ENCODE results near the gene CNKSR1.
A peak's percentile ranks its signal among the peaks of the same experiment; 100 is the strongest.

The CNKSR1 gene

DNA sequence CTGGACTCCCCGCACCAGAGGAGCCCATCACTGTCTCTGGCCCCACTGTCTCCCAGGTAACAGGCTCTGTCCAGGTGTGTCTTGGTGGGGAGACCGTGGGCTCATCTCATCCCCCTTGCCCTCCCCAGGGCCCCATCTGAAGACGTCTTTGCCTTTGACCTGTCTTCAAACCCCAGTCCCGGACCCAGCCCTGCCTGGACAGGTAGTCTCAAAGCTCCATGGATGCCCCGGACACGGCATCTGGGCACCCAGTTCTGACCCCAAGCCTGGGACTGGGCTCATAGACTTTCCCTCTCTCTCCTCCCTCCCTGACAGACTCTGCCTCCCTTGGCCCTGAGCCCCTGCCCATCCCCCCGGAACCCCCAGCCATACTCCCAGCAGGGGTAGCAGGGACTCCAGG, 6.8 kb downstream of the CNKSR1 start:
- no peak for DNase-seq (ENCODE audit: low spot score)

DNA sequence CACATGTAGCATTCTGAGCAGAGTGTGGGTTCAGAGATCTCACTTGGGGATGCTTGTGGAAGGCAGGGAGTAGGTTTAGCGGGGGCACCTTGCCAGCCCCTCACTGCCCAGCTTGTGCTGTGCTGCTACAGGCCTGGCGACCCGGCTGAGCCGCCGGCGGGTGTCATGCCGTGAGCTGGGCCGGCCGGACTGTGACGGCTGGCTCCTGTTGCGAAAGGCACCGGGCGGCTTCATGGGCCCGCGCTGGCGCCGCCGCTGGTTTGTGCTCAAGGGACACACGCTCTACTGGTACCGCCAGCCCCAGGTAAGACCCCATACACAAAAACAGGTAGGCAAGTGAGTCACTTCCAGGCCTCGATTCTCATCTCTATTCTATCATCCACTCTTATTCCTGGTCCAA, 7.6 kb downstream of the CNKSR1 start:
- no peak for DNase-seq (ENCODE audit: low spot score)

DNA sequence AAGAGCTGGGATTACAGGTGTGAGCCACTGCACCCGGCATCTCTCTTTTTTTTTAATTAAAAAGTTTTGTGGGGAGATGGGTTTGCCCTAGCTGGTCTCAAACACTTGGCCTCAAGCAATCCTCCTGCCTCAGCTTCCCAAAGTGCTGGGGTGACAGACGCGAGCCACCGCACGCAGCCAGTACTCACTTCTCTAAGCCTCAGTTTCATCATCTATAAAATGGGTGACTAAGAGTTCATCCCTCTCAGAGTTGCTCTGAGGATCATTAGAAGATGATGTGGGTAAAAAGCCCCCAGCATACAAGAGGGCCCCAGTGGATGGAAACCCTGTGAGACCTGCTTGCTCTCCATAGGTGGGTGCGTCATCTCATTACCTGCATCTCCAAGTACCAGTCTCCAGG, 10.6 kb downstream of the CNKSR1 start:
- no peak for DNase-seq (ENCODE audit: low spot score)

DNA sequence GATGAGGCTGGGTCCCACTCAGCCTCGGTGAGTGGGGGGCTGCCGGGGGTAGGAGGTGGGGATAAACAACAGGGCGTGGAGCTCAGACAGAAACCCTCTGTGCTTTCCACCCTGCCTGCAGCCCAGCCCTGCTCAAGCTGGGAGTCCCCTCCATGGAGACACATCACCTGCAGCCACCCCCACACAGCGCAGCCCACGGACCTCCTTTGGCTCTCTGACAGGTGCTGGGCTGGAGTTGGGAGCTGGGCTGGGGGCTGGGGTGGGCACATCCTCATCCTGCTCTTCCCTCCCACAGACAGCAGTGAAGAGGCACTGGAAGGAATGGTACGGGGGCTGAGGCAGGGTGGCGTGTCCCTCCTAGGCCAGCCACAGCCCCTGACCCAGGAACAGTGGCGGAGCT, 11.2 kb downstream of the CNKSR1 start:
- no peak for DNase-seq (ENCODE audit: low spot score)

DNA sequence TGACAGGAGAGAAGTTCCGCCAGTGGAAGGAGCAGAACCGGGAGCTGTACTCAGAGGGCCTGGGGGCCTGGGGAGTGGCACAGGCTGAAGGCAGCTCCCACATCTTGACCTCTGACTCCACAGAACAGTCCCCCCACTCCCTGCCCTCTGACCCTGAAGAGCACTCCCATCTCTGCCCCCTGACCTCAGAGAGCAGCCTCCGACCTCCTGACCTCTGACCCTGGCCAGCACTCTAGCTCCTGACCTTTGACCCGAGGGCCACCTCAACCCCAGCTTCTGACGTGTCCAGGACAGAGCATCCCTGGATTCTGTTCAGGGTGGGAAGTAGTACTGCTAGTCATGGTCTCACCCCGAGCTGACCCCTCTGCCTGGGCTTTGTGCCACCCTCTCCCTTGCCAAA, 12.0 kb downstream of the CNKSR1 start:
- DNase-seq (ENCODE audit: low spot score), result no peak

DNA sequence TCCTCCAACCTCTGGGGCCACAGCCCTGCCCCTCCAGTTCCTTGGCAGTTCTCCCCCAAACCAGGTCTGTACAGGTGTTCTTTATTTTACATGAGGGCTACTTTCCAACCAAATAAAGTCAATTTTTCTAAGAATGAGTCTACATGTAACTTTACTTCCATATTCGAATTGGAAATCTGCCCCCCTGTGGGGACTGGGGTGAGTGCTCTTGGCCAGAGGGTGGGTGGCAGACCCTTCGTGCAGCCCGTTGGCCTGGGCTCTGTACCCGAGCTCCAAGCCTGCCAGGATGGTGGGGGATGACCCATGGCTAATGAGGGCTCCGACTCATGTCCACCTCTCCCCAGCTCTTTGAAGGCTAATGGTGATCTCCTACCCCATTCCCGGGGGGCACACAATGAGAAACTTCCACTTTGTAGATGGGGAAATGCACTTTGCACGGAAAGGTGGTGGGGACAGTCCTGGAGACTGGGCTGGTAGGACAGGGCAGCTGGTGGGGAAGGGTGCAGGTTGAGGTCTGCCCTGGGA, 12.5 kb downstream of the CNKSR1 start:
- DNase-seq (ENCODE audit: low spot score), result no peak

DNA sequence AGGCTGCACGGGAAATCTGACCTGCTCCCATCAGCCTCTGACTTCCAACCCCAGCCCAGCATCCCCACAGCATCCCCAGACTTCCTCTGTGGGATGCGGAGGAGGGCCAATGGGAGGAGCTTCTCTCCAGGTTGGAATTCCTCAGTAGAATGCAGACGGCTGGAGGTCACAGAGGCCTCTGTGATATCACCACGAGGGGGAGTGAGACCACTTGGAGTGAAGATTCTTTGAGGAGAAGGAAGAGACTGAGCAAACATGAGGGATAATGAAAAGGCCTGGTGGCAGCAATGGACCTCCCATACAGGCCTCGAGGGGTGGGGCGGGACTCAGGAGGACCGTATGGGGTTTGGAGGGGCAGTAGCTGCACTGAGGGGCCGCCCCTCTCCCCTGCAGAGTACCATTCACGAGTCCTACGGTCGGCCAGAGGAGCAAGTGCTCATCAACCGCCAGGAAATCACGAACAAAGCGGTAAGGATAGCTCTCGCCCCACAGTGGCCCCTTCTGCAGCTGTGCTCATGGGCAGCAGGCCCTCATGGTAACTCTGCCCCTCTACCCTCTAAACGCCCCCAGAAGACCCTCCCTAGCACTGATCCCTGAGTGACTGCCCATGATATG, 13.2 kb downstream of the CNKSR1 start, which contains the start of gene CATSPER4:
TSS of gene CATSPER4 (plus strand) at position 230 of the 615 bp plus-strand sequence. CDS start at position 256, 26 bp downstream.
- DNase-seq (ENCODE audit: low spot score), result peak; percentile 25

DNA sequence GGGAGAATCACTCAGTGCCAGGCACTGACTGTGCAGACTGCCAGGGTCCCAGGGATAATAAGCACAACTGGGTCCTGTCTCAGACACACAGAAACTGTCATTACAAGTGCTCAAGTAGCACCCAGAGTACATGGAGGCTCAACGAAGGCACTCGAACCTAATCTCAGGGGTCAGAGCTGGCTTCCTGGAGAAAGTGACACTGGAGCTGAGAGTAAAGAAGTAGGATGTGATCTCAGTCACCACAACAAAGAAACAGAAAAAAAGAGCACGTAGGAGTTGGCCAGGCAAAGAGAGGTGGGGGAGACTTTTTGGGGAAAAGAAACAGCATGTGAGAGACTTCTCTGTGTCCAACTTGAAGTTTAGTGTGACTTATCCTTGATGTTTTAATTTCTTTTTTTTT, 14.4 kb downstream of the CNKSR1 start:
- DNase-seq (ENCODE audit: low spot score), result no peak

DNA sequence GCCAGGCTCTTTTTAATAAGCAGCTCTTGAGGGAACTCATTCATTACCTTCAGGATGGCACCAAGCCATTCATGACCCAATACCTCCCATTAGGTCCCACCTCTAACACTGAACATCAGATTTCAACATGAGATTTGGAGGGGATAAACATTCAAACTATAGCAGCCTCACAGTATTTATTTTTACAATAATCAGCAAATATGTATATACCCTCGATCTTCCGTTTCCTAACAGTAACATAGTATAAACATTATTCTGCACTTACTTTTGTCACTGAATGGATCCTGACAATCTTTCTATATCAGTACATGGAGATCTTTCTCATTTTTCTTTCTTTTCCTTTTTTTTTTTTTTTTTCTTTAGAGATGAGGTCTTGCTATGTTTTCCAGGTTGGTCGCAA, 18.5 kb downstream of the CNKSR1 start:
- no peak for DNase-seq (ENCODE audit: low spot score)

DNA sequence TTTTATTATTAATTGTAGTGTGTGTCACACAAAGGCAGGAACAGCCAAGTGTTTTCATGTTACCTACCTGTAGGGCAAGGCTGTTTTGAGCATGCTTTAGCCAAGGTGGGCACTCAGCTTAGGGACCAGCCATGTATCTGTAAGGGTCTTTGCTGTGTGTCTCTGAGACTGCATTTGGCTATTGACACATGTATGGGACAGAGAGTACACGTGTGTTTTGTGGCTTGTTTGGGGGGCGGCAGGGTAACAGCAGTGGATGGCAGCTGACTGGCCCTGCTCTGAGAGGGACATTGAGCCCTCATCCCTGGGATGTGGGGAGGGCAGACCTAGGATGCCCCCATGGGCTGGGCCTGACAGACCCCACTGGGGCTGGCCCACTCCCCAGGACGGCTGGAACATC, 20.0 kb downstream of the CNKSR1 start:
- no peak for DNase-seq (ENCODE audit: low spot score)

DNA sequence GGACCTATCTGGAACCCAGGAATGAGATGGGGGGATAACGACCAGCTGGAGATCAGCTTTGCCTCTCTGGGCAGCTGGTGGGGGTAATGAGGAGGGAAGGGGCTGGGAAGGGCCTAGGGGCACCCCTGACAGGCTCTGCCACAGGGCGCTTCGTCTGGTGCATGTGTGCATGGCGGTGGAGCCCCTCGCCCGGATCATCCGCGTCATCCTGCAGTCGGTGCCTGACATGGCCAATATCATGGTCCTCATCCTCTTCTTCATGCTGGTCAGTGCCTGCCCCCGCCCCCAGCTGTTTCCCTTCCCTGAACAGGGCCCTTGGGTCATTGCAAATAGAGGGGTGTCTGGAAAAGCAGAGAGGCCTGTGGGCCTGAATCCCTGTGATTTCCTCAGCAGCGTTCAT, 20.5 kb downstream of the CNKSR1 start:
- no peak for DNase-seq (ENCODE audit: low spot score)

DNA sequence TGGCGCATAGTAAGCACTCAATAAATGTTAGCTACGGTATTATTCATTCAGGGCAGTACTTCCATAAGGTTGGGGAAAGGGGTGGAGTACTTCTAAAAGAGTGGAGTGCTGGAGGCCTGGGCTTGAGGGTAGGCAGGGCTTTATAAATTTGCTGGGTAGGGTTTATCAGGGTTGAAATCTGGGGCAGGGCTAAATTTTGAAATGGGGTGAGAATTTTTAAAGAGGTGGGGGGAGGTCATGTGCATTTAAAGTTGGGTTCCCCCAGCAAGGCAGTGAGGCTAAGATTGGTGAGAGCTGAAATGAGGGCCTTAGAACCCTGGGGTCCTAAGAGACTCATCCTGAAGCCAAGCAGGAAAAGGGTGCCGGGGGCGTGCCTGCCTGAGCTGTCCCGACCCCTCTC, 23.1 kb downstream of the CNKSR1 start:
- no peak for DNase-seq (ENCODE audit: low spot score)

DNA sequence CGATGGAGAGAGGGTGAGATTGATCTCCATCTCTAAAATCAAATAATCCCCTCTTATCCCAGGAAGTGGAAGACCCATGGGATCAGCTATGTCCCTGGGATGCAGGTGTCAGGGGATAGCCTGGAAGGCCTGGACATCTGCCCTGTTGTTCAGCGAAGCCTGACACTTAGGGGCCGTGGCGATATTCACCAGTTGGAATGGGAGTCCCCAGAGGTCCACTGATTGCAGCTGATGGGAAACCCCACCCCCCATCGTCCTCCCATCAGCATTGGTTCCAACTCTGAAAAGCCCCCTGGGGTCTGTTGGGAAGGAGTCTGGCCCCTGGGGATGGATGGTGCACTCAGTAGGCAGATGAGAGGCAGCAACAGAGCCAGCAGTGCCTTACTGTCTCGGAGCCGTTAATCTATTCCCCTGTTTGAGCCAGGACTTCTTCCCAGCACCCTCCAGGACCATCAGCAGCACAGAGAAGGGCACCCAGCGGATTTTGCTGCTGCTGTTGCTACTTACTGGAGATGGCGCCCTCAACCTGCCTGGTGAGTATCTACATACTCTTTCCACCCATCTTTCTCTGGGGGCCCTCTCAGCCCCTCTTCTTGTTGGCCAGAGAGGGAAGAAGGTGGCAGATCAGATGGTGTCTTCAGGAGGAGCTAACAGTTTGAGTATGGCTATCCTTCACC, 26.5 kb downstream of the CNKSR1 start:
- DNase-seq (ENCODE audit: low spot score), result no peak

DNA sequence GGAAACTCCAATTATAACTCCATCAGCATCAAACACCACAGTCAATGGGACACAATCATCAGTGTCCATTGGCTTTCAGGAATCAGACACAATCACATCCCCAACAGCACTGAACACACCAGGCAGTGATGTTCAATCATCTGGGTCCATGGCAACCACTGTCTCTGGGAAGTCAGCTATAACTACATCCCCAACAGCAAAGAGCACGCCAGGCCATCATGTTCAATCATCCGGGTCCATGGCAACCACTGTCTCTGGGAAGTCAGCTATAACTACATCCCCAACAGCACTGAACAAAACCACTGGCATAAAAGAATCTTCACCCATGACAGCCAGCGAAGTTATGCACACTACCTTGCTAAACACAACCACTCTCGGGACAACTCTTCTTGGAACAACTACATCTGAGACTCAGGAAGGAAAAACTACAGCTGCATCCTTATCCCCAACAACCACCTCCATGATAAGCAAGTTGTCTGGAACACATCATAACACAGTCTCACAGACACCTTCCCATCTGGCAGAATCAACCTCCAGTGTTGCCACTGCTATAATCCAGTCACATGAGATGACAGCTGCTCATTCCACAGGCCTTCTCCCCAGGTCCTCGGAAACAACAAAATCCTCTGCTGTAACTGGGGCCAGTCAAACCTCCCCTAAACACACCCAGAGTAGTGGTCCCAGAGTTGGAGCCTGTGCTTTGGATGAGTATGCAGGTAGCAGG, 33.0 kb downstream of the CNKSR1 start:
- peak; percentile 8 for DNase-seq (ENCODE audit: low spot score)

DNA sequence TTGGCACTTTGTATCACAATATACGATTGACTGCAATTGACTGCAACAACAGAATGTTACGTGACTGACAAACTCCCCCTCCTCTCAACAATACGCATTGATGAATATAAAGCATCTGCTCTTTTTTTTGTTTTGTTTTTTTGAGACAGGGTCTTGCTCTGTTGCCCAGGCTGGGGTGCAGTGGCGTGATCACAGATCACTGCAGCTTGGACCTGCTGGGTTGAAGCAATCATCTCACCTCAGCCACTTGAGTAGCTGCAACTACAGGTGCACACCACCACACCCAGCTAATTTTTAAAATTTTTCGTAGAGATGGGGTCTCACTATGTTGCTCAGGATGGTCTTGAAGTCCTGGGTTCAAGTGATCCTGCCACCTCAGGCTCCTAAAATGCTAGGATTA, 35.4 kb downstream of the CNKSR1 start:
- DNase-seq (ENCODE audit: low spot score), result no peak

DNA sequence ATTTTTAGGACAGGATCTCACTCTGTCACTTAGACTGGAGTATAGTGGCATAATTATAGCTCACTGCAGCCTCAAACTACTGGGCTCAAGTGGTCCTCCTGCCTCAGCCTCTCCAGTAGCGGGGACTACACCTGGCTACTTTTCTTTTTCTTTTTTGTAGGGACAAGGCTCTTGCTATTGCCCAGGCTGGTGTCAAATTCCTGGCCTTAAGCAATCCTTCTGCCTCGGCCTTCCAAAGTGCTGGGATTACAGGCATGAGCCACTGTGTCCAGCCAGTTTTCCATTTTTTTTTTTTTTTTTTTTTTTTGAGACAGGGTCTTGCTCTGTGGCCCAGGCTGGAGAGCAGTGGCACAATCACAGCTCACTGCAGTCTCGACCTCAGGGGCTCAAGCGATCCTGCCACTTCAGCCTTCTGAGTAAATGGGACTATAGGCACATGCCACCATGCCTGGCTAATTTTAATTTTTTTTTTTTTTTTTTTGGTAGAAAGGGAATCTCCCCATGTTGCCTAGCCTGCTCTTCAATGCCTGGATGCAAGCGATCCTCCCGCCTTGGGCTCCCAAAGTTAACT, 36.1 kb downstream of the CNKSR1 start:
- DNase-seq (ENCODE audit: low spot score), result no peak

DNA sequence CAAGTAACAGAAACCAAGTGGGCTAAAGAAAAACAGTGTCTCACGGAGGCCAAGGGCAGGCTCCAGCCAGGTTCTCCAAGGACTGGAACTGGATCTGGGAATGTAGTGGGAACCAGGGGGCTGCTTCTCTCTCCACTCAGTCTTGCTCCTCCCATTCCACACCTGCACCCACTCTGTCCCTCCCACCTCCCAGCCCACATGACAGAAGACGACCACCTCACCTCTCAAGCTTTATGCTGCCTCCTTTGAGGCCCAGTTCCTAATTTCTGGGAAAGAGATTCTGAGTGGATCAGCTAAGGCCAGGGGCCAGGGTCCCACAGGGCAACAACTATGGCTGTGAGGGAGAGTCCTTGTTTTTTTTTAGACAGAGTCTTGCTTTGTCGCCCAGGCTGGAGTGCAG, 38.0 kb downstream of the CNKSR1 start:
- no peak for DNase-seq (ENCODE audit: low spot score)

DNA sequence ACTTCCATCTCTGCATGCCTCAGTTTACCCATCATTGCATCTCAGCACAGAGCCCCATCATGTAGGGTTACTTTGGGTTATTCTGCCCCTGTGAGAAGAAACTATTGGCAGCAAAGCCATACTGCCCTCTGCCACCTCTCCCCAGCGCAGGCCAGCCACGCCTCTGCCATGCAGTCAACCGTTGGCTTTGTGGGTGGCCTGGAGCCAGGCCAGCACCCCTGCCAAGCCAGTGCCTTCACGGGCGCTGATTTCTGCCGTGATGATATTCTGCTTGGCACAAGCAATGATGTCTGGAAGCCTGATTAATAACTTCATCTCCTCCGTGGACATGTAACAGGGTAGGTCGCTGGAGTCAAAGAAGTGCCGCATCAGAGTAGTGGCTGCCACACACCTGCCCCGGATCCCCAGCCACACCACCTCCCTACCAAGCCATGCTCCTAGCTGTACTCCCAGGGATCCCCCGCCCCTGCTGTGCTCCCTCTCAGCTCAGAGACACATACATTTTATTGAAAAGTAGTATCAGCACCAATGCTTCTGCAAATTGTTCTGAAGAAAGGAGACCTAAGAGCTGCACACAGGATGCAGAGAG, 41.7 kb downstream of the CNKSR1 start:
- peak; percentile 82 for DNase-seq (ENCODE audit: low spot score)

DNA sequence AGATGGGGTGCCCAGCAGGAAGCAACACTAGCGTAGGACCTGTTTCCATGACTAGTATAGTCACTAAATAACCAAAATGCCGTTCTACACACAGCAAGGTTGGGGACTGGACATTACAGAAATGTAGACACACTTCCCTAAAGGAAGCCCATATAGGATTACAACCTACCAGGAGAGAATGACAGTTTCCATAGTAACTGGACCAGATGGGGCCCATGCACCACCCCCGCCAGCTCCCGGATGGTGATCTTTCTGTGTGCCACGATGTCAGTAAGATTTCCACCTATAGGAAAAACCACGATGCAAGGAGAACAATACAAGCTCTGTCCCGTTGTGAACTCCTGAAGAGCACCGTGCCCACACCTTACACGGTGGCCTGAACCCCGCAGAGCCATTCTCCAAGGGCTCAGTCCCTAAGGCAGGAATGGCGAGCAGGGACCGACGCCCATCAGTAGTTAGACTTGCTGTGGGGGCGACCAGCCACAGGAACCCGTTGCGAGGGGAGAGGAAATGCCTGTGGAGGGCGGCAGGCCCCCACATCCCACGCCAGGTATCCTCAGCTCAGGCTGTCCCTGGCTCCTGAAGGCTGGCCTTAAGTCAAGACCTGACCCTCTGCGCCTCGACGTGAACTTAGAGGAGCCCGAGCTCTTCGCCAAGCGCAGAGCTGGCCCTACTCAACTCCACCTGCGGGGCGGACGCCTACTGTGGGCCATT, 43.1 kb downstream of the CNKSR1 start:
- DNase-seq (ENCODE audit: low spot score), result no peak

DNA sequence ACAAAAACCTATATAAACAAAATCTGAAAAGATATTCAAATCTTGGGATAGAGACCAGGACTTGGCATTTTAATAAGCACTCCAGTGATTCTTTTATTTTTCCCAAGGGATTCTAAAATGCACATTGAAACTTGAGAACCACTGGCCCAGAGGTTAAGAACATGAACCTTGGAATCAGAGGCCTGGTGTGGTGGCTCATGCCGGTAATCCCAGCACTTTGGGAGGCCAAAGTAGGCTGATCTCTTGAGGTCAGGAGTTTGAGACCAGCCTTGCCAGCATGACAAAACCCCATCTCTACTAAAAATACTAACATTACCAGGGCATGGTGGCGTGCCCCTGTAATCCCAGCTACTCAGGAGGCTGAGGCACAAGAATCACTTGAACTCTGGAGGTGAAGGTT, 43.8 kb downstream of the CNKSR1 start:
- no peak for DNase-seq (ENCODE audit: low spot score)

DNA sequence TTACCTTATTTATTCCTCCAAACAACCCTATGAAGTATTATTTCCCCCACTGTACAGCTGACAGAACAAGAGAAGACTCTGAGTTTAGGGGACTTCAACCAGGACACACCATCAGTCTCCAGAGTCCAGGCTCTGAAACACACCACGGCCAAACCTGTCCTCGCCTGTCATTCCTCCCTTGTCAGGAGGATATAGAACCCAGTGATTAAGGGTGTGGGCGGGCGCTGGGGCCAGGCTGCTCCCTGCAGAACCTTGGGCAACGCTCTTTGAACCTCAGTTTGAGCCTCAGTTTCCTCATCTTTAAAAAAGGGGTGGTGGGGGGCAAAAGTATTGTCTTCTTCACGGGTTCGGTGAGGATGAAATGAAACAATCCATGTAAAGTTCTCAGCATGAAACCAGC, 47.3 kb downstream of the CNKSR1 start:
- no peak for DNase-seq (ENCODE audit: low spot score)
